Stimulated activated memory B cell treated with anti-CD40 and anti-IgM and Interleukin-4, amounts not matched to agents 10 μg/mL and 1 μg/mL and 100 μg/mL, for 72 hours (primary cell): Measurements from ENCODE around the gene HOXB1.

Experiments
- ATAC-seq: fragments of 150-1000 bp; cut with Tn5 transposase; 2 replicates; pipeline ENCODE4 v1.10.0; 2021
- H3K27ac Mint-ChIP-seq: one replicate; pipeline ENCODE4 v1.8.0; 2022; ENCODE audit warnings: mild to moderate bottlenecking, mixed read lengths
- H3K27me3 Mint-ChIP-seq: one replicate; pipeline ENCODE4 v1.8.0; 2022; ENCODE audit warnings: mixed read lengths
- H3K36me3 Mint-ChIP-seq: one replicate; pipeline ENCODE4 v1.8.0; 2022; ENCODE audit warnings: mixed read lengths
- H3K4me1 Mint-ChIP-seq: one replicate; pipeline ENCODE4 v1.8.0; 2022; ENCODE audit warnings: mixed read lengths
- H3K4me3 Mint-ChIP-seq: one replicate; pipeline ENCODE4 v1.8.0; 2022; ENCODE audit warnings: mild to moderate bottlenecking, moderate library complexity, mixed read lengths
- H3K9me3 Mint-ChIP-seq: one replicate; pipeline ENCODE4 v1.8.0; 2022; ENCODE audit warnings: mixed read lengths

The HOXB1 gene

GRCh38 chr17:48530887-48531272 is at the start of gene HOXB1:
TSS of gene HOXB1 (minus strand) at chr17:48531011. CDS start at chr17:48530904, 107 bp downstream.
- H3K9me3 Mint-ChIP-seq = no peaks in the 10 kb centered on the region
- no peaks in the 10 kb centered on the region for H3K36me3 Mint-ChIP-seq
- H3K27ac Mint-ChIP-seq = no peak within 1 kb of the TSS
- ATAC-seq = peak; percentile 13
- peaks cover 44% of the 10 kb centered on the region for H3K27me3 Mint-ChIP-seq
- H3K4me3 Mint-ChIP-seq = no peak within 1 kb of the TSS
- H3K4me1 Mint-ChIP-seq = no peaks in the 10 kb centered on the region

- Mint-ChIP-seq H3K9me3 (no peaks in the 10 kb centered on the region), H3K4me1 (peaks cover 18% of the 10 kb centered on the region), H3K27ac (no peak overlapping the region), H3K36me3 (no peaks in the 10 kb centered on the region), H3K4me3 (peak overlapping the region; percentile 8), H3K27me3 (peaks cover 75% of the 10 kb centered on the region)
- ATAC-seq = no peak
Measured at GRCh38 chr17:48579760-48580554, 49.1 kb upstream of the HOXB1 start.

GRCh38 chr17:48579471-48579759 is 48.6 kb upstream of the HOXB1 start:
- H3K4me3 Mint-ChIP-seq = no peak overlapping the region
- H3K4me1 Mint-ChIP-seq = peaks cover 15% of the 10 kb centered on the region
- no peaks in the 10 kb centered on the region for H3K9me3 Mint-ChIP-seq
- ATAC-seq = no peak
- no peak overlapping the region for H3K27ac Mint-ChIP-seq
- H3K27me3 Mint-ChIP-seq = peaks cover 74% of the 10 kb centered on the region
- no peaks in the 10 kb centered on the region for H3K36me3 Mint-ChIP-seq

GRCh38 chr17:48578616-48579470 is 48.0 kb upstream of the HOXB1 start:
- Mint-ChIP-seq H3K27ac (no peak overlapping the region), H3K4me1 (peaks cover 15% of the 10 kb centered on the region), H3K27me3 (peaks cover 73% of the 10 kb centered on the region), H3K9me3 (no peaks in the 10 kb centered on the region), H3K4me3 (peak overlapping the region; percentile 73), H3K36me3 (no peaks in the 10 kb centered on the region)
- ATAC-seq = peak; percentile 49

- peak; percentile 62 for ATAC-seq
- no peaks in the 10 kb centered on the region for H3K36me3 Mint-ChIP-seq
- peaks cover 65% of the 10 kb centered on the region for H3K27me3 Mint-ChIP-seq
- peaks cover 15% of the 10 kb centered on the region for H3K4me1 Mint-ChIP-seq
- H3K4me3 Mint-ChIP-seq = peak within 1 kb of the TSS; percentile 73
- no peak within 1 kb of the TSS for H3K27ac Mint-ChIP-seq
- no peaks in the 10 kb centered on the region for H3K9me3 Mint-ChIP-seq
Measured at GRCh38 chr17:48577946-48578615, 47.3 kb upstream of the HOXB1 start, which contains the start of gene HOXB4. TSS of gene HOXB4 (minus strand) at chr17:48578350. CDS start at chr17:48578319, 31 bp downstream.

- Mint-ChIP-seq H3K4me1 (peaks cover 15% of the 10 kb centered on the region), H3K9me3 (no peaks in the 10 kb centered on the region), H3K27me3 (peaks cover 59% of the 10 kb centered on the region), H3K4me3 (peak overlapping the region; percentile 62), H3K27ac (no peak overlapping the region), H3K36me3 (no peaks in the 10 kb centered on the region)
- ATAC-seq = peak; percentile 28
Measured at GRCh38 chr17:48577330-48577945, 46.6 kb upstream of the HOXB1 start.

- peak overlapping the region; percentile 11 for H3K4me3 Mint-ChIP-seq
- no peak for ATAC-seq
- H3K27ac Mint-ChIP-seq = no peak overlapping the region
- no peaks in the 10 kb centered on the region for H3K9me3 Mint-ChIP-seq
- peaks cover 15% of the 10 kb centered on the region for H3K4me1 Mint-ChIP-seq
- peaks cover 52% of the 10 kb centered on the region for H3K27me3 Mint-ChIP-seq
- no peaks in the 10 kb centered on the region for H3K36me3 Mint-ChIP-seq
Measured at GRCh38 chr17:48576479-48577309, 45.9 kb upstream of the HOXB1 start.

GRCh38 chr17:48575673-48576478 is 45.1 kb upstream of the HOXB1 start:
- peaks cover 15% of the 10 kb centered on the region for H3K4me1 Mint-ChIP-seq
- H3K36me3 Mint-ChIP-seq = no peaks in the 10 kb centered on the region
- H3K27me3 Mint-ChIP-seq = peaks cover 43% of the 10 kb centered on the region
- no peak for ATAC-seq
- H3K4me3 Mint-ChIP-seq = no peak overlapping the region
- no peak overlapping the region for H3K27ac Mint-ChIP-seq
- H3K9me3 Mint-ChIP-seq = no peaks in the 10 kb centered on the region

- H3K27me3 Mint-ChIP-seq = peaks cover 36% of the 10 kb centered on the region
- H3K4me3 Mint-ChIP-seq = no peak overlapping the region
- H3K36me3 Mint-ChIP-seq = no peaks in the 10 kb centered on the region
- no peak for ATAC-seq
- H3K27ac Mint-ChIP-seq = no peak overlapping the region
- H3K4me1 Mint-ChIP-seq = peaks cover 15% of the 10 kb centered on the region
- H3K9me3 Mint-ChIP-seq = no peaks in the 10 kb centered on the region
Measured at GRCh38 chr17:48575066-48575582, 44.3 kb upstream of the HOXB1 start.

- no peak overlapping the region for H3K27ac Mint-ChIP-seq
- no peaks in the 10 kb centered on the region for H3K36me3 Mint-ChIP-seq
- no peaks in the 10 kb centered on the region for H3K9me3 Mint-ChIP-seq
- H3K4me3 Mint-ChIP-seq = no peak overlapping the region
- ATAC-seq = no peak
- peaks cover 30% of the 10 kb centered on the region for H3K27me3 Mint-ChIP-seq
- peaks cover 15% of the 10 kb centered on the region for H3K4me1 Mint-ChIP-seq
Measured at GRCh38 chr17:48574505-48575065, 43.8 kb upstream of the HOXB1 start.

GRCh38 chr17:48571826-48572417 is 41.1 kb upstream of the HOXB1 start:
- Mint-ChIP-seq H3K36me3 (no peaks in the 10 kb centered on the region), H3K27me3 (peaks cover 16% of the 10 kb centered on the region), H3K9me3 (no peaks in the 10 kb centered on the region), H3K27ac (no peak overlapping the region), H3K4me1 (peaks cover 6% of the 10 kb centered on the region), H3K4me3 (no peak overlapping the region)
- ATAC-seq = no peak

GRCh38 chr17:48571024-48571818 is 40.4 kb upstream of the HOXB1 start:
- no peak for ATAC-seq
- Mint-ChIP-seq H3K36me3 (no peaks in the 10 kb centered on the region), H3K9me3 (no peaks in the 10 kb centered on the region)

More at GRCh38 chr17:48571024-48571818, 40.4 kb upstream of the HOXB1 start:
- no peak overlapping the region for H3K27ac Mint-ChIP-seq
- H3K4me3 Mint-ChIP-seq = no peak overlapping the region
- peaks cover 6% of the 10 kb centered on the region for H3K4me1 Mint-ChIP-seq
- H3K27me3 Mint-ChIP-seq = peaks cover 15% of the 10 kb centered on the region
